ENCODE measurements around the gene C11orf68. TPM values are rescaled to one million over a fixed set of nuclear protein-coding genes. Genes with fewer than 3 reads are reported as not detected.

Gene C11orf68
- total RNA-seq, 2 donors from 2014 or later, result 26.6 to 29.0 TPM

GRCh38 chr11:65867284-65868071 lies 51.4 kb downstream of the C11orf68 start:
- Histone ChIP-seq H3K9me3 (no peaks in the 10 kb centered on the region), H3K36me3 (peaks cover 4% of the 10 kb centered on the region), H3K27me3 (no peaks in the 10 kb centered on the region), H3K27ac (no peak overlapping the region), H3K4me3 (no peak overlapping the region), H3K4me1 (no peaks in the 10 kb centered on the region), H3K9ac (ENCODE audit: low read depth in 2 of 2, low read length in 2 of 2) (no peak overlapping the region)
- no peak for TF ChIP-seq CTCF (IDR thresholded peaks at IDR 0.05)
- DNase-seq, result no peak
- intact Hi-C loops (cut with DNase I), result no loop called here

Other genes starting within 250 kb of the C11orf68 start
- 10 to 100 TPM; 65.3 to 83.4 TPM for gene KAT5, start 206.8 kb downstream of the C11orf68 start, total RNA-seq
- 10 to 100 TPM; 26.1 to 58.1 TPM for gene RNASEH2C, start 198.3 kb downstream of the C11orf68 start, total RNA-seq
- gene AP5B1, start 138.1 kb downstream of the C11orf68 start, total RNA-seq, result 10 to 100 TPM; 17.6 to 20.1 TPM
- 10 to 100 TPM; 29.0 to 32.9 TPM for gene OVOL1, start 132.0 kb downstream of the C11orf68 start, total RNA-seq
- 1 to 10 TPM; 1.6 to 1.9 TPM for gene SNX32, start 85.1 kb downstream of the C11orf68 start, total RNA-seq
- 1,000 to 10,000 TPM; 1,832 to 1,932 TPM for gene CFL1, start 60.9 kb downstream of the C11orf68 start, total RNA-seq
- gene MUS81, start 58.6 kb downstream of the C11orf68 start, total RNA-seq, result 10 to 100 TPM; 47.2 to 62.5 TPM
- gene EFEMP2, start 46.3 kb downstream of the C11orf68 start, total RNA-seq, result 10 to 100 TPM in 1 of 2 donors, 1 to 10 TPM in 1; 9.6 to 22.5 TPM
- 1 to 10 TPM; 1.2 TPM for gene CTSW, start 39.2 kb downstream of the C11orf68 start, total RNA-seq
- 10 to 100 TPM; 41.9 to 53.5 TPM for gene FIBP, start 30.6 kb downstream of the C11orf68 start, total RNA-seq
- 10 to 100 TPM; 11.2 to 16.3 TPM for gene CCDC85B, start 28.4 kb downstream of the C11orf68 start, total RNA-seq
- 1 to 10 TPM in 1 of 2 donors, under 1 TPM in 1; 0.84 to 4.2 TPM for gene FOSL1, start 18.7 kb downstream of the C11orf68 start, total RNA-seq
- 10 to 100 TPM; 53.4 to 91.5 TPM for gene DRAP1, start 364 bp upstream of the C11orf68 start, total RNA-seq
- gene TSGA10IP, start 26.4 kb upstream of the C11orf68 start, total RNA-seq, result not detected
- gene SART1, start 42.7 kb upstream of the C11orf68 start, total RNA-seq, result 10 to 100 TPM; 40.0 to 50.9 TPM
- 10 to 100 TPM; 27.8 to 32.8 TPM for gene EIF1AD, start 83.1 kb upstream of the C11orf68 start, total RNA-seq
- gene BANF1, start 83.4 kb upstream of the C11orf68 start, total RNA-seq, result 100 to 1,000 TPM; 128 to 231 TPM
- not detected for gene CST6, start 92.9 kb upstream of the C11orf68 start, total RNA-seq
- under 1 TPM in 1 of 2 donors, not detected in 1; 0.35 TPM for gene CATSPER1, start 107.4 kb upstream of the C11orf68 start, total RNA-seq
- gene GAL3ST3, start 130.1 kb upstream of the C11orf68 start, total RNA-seq, result not detected
- 100 to 1,000 TPM; 139 to 196 TPM for gene SF3B2, start 133.3 kb upstream of the C11orf68 start, total RNA-seq
- gene PACS1, start 151.2 kb upstream of the C11orf68 start, total RNA-seq, result 10 to 100 TPM; 10.1 to 20.9 TPM